Limb (tissue), 2 donors: Measurements from ENCODE around the gene DYSF.

Experiments
- DNase-seq, 2 donors: peaks; one replicate each; pipeline ENCODE4 v3.0.0-alpha.2; 2016; ENCODE audit errors: extremely low spot score in 2 of 2

Gene DYSF

DNA sequence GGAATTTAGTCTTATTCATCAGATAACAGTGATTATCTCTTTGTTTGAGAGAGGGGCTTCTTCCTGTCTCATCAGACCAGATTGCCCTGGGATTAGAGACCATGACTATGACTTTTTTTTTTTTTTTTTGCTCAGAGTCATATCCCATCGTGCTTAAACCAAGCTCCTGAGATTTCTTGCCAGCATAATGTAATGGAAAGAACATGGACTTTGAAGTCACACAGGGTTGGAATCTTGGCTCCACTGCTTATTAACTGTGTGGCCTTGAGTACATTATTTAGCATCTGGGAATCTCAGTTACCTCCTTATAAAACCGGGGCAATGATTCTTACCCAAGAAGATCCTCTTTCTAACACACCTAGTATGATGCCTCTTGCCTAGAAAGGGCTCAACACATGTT is 268.3 kb downstream of the DYSF start:
- DNase-seq: no peak

- DNase-seq: no peak
These were observed 268.9 kb downstream of the DYSF start for GRCh38 chr2:71722286-71722685.

- DNase-seq: no peak
These were observed 271.4 kb downstream of the DYSF start for GRCh38 chr2:71724793-71725192.

DNA sequence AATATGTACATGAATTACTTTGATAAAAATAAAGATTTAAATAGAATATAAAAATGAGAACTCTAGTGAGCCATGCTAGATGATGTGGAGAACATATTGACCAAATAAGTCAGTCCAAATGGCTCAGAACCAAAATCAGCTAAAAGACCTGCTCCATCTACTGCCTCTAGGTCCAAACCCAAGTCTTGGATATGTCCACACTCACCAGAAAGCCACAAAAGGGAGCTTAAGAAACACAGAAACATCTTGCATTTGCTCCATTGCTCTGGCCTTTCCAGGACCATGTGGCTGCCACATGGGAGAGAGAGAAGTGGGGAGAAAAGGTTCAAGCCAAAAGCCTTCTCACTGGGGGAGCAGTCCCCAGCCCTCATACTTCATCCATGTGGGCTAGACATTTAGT is 272.5 kb downstream of the DYSF start:
- no peak for DNase-seq

GRCh38 chr2:71727562-71727961 is 274.2 kb downstream of the DYSF start:
- no peak for DNase-seq

- no peak for DNase-seq
These were observed 274.7 kb downstream of the DYSF start for GRCh38 chr2:71728036-71728435.

- DNase-seq: no peak
These were observed 277.5 kb downstream of the DYSF start for GRCh38 chr2:71730785-71731383.

- DNase-seq: no peak
These were observed 281.3 kb downstream of the DYSF start for GRCh38 chr2:71734620-71735019.

DNA sequence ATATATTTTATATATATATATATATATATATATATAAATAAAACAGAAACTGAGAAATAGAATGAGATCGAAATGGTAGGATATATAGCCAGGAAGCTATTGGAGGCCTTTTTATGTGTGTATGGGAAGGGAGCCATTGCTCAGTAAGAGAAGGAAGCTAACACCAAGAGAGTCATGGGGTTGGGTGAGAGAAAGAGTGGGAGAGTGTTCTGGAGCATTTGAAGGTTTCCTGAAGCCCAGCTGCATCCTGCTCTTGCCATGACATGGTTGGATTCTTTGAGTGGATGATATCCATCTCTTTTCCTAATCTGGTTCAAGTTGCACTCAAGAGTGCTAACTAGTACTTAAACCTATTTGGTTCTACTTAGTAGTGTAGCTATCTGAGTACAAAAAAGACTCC is 282.3 kb downstream of the DYSF start:
- DNase-seq: no peak
